Measurements from ENCODE around the gene GRIN3B.

- no peak for TF ChIP-seq CTCF (IDR thresholded peaks at IDR 0.05)
- no peak for TF ChIP-seq EP300 (IDR thresholded peaks at IDR 0.05)
Measured at GRCh38 chr19:960020-960419, 40.2 kb upstream of the GRIN3B start.
